Measurements from ENCODE around the gene FBN1. TPM values are rescaled to one million over a fixed set of nuclear protein-coding genes. Genes with fewer than 3 reads are reported as not detected.

Gene FBN1
- total and polyA plus RNA-seq, 10 of the 15 experiments (the other 5 are each of a cell fraction or from before 2014, with no cell fraction given): 2.2 to 15.3 (median 7.0) TPM

DNA sequence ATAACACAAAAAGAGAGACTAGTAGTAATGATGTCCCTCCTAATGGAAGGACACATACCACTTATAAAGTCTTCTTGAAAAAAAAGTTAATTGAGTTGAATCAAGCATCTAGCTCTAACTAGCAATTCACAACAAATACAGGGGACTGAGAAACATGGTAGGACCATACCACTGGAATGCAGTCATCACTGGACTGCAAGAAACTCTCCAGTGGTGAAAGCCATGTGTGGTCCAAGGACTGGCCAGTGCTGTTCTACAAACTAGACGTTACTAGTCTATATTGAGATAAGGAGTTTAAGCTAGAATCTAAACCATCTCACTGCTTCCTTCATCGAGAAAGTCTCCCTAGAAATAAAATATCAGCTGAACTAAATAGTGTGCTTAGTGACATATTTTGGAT lies 16.7 kb downstream of the FBN1 start:
- CTCF ChIA-PET: interaction anchor here (1.5 kb wide), 1 partner anchor 165 kb away, joined by 3 read pairs; no protein-coding TSS in a partner anchor
- peak; percentile 49 for FAIRE-seq

More for the DNA sequence above, 16.7 kb downstream of the FBN1 start:
- Histone ChIP-seq H3K9ac (ENCODE audit: control insufficient read depth, insufficient read depth, low read length) (no peak overlapping the region), H3K27ac (ENCODE audit: control insufficient read depth, insufficient read depth) (no peak overlapping the region), H3K79me2 (ENCODE audit: control insufficient read depth, insufficient read depth, low read length) (no peaks in the 10 kb centered on the region), H3K4me1 (ENCODE audit: control insufficient read depth, insufficient read depth, low read length) (no peaks in the 10 kb centered on the region), H3K4me3 (no peak overlapping the region), H2AFZ (ENCODE audit: control insufficient read depth, low read depth, low read length) (no peak overlapping the region), H3K9me3 (replicated peaks; ENCODE audit: control insufficient read depth, insufficient read depth, low read length) (no peaks in the 10 kb centered on the region), H3K27me3 (replicated peaks in 1 of 2; ENCODE audit: control insufficient read depth in 2 of 2, insufficient read depth in 2 of 2, low read length in 1 of 2) (no peaks in the 10 kb centered on the region), H4K20me1 (ENCODE audit: control insufficient read depth, insufficient read depth) (no peaks in the 10 kb centered on the region), H3K36me3 (ENCODE audit: control insufficient read depth in 2 of 2, insufficient read depth in 2 of 2, low read length in 1 of 2) (no peaks in the 10 kb centered on the region), H3K4me2 (ENCODE audit: control insufficient read depth, insufficient read depth) (no peak overlapping the region)
- ChIA-PET POLR2A (interaction anchor here (0.9 kb wide), 1 partner anchor 33 kb away, joined by 3 read pairs; no protein-coding TSS in a partner anchor), RAD21 (ENCODE audit: unreplicated experiment) (interaction anchor here (2.1 kb wide), 1 partner anchor 33 kb away, joined by 7 read pairs; no protein-coding TSS in a partner anchor), SMC1A (ENCODE audit: uncharacterized antibody, unreplicated experiment) (interaction anchor here (0.6 to 1.2 kb wide), 5 partner anchors 9 to 887 kb away, joined by 3 read pairs; no protein-coding TSS in a partner anchor)
- WGBS (ENCODE audit: insufficient coverage, insufficient replicate concordance, low lambda C conversion rate, missing lambda C conversion rate): 96% methylated on average over 2 of the region's 2 CpGs
- in situ Hi-C loops (cut with MboI): no loop called here
- intact Hi-C loops (cut with micrococcal nuclease; ENCODE audit: unreplicated experiment): no loop called here
- ATAC-seq (no peak), DNase-seq (ENCODE audit: low read depth, low spot score) (no peak)
- no TSS peak for BruUV-seq (replicated peaks)
- TF ChIP-seq KLF5 (IDR thresholded peaks at IDR 0.05; ENCODE audit: partially characterized antibody): no peak
- no peak for TF ChIP-seq ZSCAN29 (IDR thresholded peaks at IDR 0.05)
- TF ChIP-seq, protein P1, sequence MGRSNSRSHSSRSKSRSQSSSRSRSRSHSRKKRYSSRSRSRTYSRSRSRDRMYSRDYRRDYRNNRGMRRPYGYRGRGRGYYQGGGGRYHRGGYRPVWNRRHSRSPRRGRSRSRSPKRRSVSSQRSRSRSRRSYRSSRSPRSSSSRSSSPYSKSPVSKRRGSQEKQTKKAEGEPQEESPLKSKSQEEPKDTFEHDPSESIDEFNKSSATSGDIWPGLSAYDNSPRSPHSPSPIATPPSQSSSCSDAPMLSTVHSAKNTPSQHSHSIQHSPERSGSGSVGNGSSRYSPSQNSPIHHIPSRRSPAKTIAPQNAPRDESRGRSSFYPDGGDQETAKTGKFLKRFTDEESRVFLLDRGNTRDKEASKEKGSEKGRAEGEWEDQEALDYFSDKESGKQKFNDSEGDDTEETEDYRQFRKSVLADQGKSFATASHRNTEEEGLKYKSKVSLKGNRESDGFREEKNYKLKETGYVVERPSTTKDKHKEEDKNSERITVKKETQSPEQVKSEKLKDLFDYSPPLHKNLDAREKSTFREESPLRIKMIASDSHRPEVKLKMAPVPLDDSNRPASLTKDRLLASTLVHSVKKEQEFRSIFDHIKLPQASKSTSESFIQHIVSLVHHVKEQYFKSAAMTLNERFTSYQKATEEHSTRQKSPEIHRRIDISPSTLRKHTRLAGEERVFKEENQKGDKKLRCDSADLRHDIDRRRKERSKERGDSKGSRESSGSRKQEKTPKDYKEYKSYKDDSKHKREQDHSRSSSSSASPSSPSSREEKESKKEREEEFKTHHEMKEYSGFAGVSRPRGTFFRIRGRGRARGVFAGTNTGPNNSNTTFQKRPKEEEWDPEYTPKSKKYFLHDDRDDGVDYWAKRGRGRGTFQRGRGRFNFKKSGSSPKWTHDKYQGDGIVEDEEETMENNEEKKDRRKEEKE (IDR thresholded peaks at IDR 0.05): no peak
